Ascending aorta (tissue), 2 donors: ENCODE measurements around the gene DAB1. TPM values are rescaled to one million over a fixed set of nuclear protein-coding genes. Genes with fewer than 3 reads are reported as not detected.

Experiments used
- DNase-seq, 2 donors: peaks; one replicate each; pipeline ENCODE4 v3.0.0-alpha.2; 2019; ENCODE audit warnings: low spot score in 2 of 2
- H3K27ac ChIP-seq, 2 donors: fragments of 200-600 bp; sonication (generic); one replicate each; pipeline ENCODE4 v1.5.1; 2016 to 2017; ENCODE audit warnings: mild to moderate bottlenecking in 1 of 2
- H3K27me3 ChIP-seq: fragments of 200-600 bp; sonication (generic); one replicate; pipeline ENCODE4 v1.5.1; 2017
- H3K36me3 ChIP-seq, 2 donors: fragments of 200-600 bp; sonication (generic); one replicate each; pipeline ENCODE4 v1.5.1; 2016
- H3K4me1 ChIP-seq, 2 donors: fragments of 200-600 bp; sonication (generic); one replicate each; pipeline ENCODE4 v1.5.1; 2016 to 2017; ENCODE audit warnings: mild to moderate bottlenecking in 1 of 2
- H3K4me3 ChIP-seq, 2 donors: fragments of 200-600 bp; sonication (generic); one replicate each; pipeline ENCODE4 v1.5.1; 2016 to 2017; ENCODE audit warnings: mild to moderate bottlenecking in 1 of 2
- H3K9me3 ChIP-seq, 2 donors: fragments of 200-600 bp; sonication (generic); one replicate each; pipeline ENCODE4 v1.5.1; 2016
- CTCF ChIP-seq, 3 experiments: fragments of 200-600 bp in 2 of 3; fragments of 450-650 bp in 1 of 3; sonication (generic) in 2 of 3; IDR thresholded peaks; one replicate each; pipeline ENCODE4 v1.5.1; 2016 to 2019; ENCODE audit warnings: antibody characterized with exemption in 3 of 3, mild to moderate bottlenecking in 1 of 3, moderate library complexity in 1 of 3
- intact Hi-C: fragments of 100-400 bp; cut with DNase I; formaldehyde crosslinking; loops from one replicate; pipeline ENCODE4 v1.15.1; 2023
- total RNA-seq: library from RNA; depleted of rRNA; stranded (reverse); fragments of >200 nt; gene quantifications from one replicate; pipeline ENCODE4 v1.1.0, GENCODE V29; 2016

Gene DAB1
- total RNA-seq, 1 donor from 2014 or later, result not detected

- no peak overlapping the region for H3K4me3 ChIP-seq
- no peaks in the 10 kb centered on the region for H3K27me3 ChIP-seq
- H3K9me3 ChIP-seq, result no peaks in the 10 kb centered on the region
- DNase-seq, result no peak
- H3K36me3 ChIP-seq, result no peaks in the 10 kb centered on the region
- TF ChIP-seq CTCF (IDR thresholded peaks at IDR 0.05), result no peak
- no peak overlapping the region for H3K27ac ChIP-seq
- no peaks in the 10 kb centered on the region for H3K4me1 ChIP-seq
- intact Hi-C loops, result no loop called here
Measured at GRCh38 chr1:57102561-57103326, 321.1 kb downstream of the DAB1 start.

- H3K27ac ChIP-seq, result no peak overlapping the region
Measured at GRCh38 chr1:57101209-57101608, 322.7 kb downstream of the DAB1 start.

GRCh38 chr1:57094749-57095148 lies 329.1 kb downstream of the DAB1 start:
- Histone ChIP-seq H3K4me1 (no peaks in the 10 kb centered on the region), H3K36me3 (no peaks in the 10 kb centered on the region), H3K9me3 (no peaks in the 10 kb centered on the region), H3K27ac (no peak overlapping the region), H3K4me3 (no peak overlapping the region), H3K27me3 (no peaks in the 10 kb centered on the region)
- intact Hi-C loops, result no loop called here
- DNase-seq, result no peak
- TF ChIP-seq CTCF (IDR thresholded peaks at IDR 0.05), result no peak

More at GRCh38 chr1:57101209-57101608, 322.7 kb downstream of the DAB1 start:
- TF ChIP-seq CTCF (IDR thresholded peaks at IDR 0.05), result no peak
- Histone ChIP-seq H3K9me3 (no peaks in the 10 kb centered on the region), H3K36me3 (no peaks in the 10 kb centered on the region), H3K4me1 (no peaks in the 10 kb centered on the region), H3K4me3 (no peak overlapping the region), H3K27me3 (no peaks in the 10 kb centered on the region)
- intact Hi-C loops, result no loop called here
- DNase-seq, result no peak

- Histone ChIP-seq H3K27me3 (no peaks in the 10 kb centered on the region), H3K4me3 (no peak overlapping the region), H3K27ac (no peak overlapping the region), H3K9me3 (no peaks in the 10 kb centered on the region), H3K36me3 (no peaks in the 10 kb centered on the region), H3K4me1 (no peaks in the 10 kb centered on the region)
- intact Hi-C loops, result no loop called here
- no peak for DNase-seq
- TF ChIP-seq CTCF (IDR thresholded peaks at IDR 0.05), result no peak
Measured at GRCh38 chr1:57093122-57093521, 330.7 kb downstream of the DAB1 start.

- H3K4me1 ChIP-seq, result no peaks in the 10 kb centered on the region
- no peaks in the 10 kb centered on the region for H3K9me3 ChIP-seq
- no peak overlapping the region for H3K4me3 ChIP-seq
- DNase-seq, result no peak
- no peaks in the 10 kb centered on the region for H3K27me3 ChIP-seq
- TF ChIP-seq CTCF (IDR thresholded peaks at IDR 0.05), result no peak
- H3K27ac ChIP-seq, result no peak overlapping the region
- intact Hi-C loops, result no loop called here
- no peaks in the 10 kb centered on the region for H3K36me3 ChIP-seq
Measured at GRCh38 chr1:57091642-57092041, 332.2 kb downstream of the DAB1 start.
